Measurements from ENCODE around the gene TACSTD2. TPM values are rescaled to one million over a fixed set of nuclear protein-coding genes. Genes with fewer than 3 reads are reported as not detected.

Gene TACSTD2
- total RNA-seq, 1 donor from 2014 or later: not detected

GRCh38 chr1:58573705-58574591, 3.1 kb downstream of the TACSTD2 start:
- H3K4me3 Mint-ChIP-seq (ENCODE audit: unreplicated experiment): no peak overlapping the region
- TF ChIP-seq CTCF (IDR thresholded peaks at IDR 0.05; ENCODE audit: partially characterized antibody, unreplicated experiment): no peak
- no peaks in the 10 kb centered on the region for H3K4me1 Mint-ChIP-seq (ENCODE audit: low read depth, unreplicated experiment)
- no peaks in the 10 kb centered on the region for H3K9me3 Mint-ChIP-seq (ENCODE audit: unreplicated experiment)
- peaks cover 8% of the 10 kb centered on the region for H3K27me3 Mint-ChIP-seq (ENCODE audit: unreplicated experiment)
- H3K27ac Mint-ChIP-seq (ENCODE audit: unreplicated experiment): no peak overlapping the region
- H3K36me3 Mint-ChIP-seq (ENCODE audit: unreplicated experiment): peaks cover 6% of the 10 kb centered on the region
- no peak for DNase-seq

- H3K4me3 Mint-ChIP-seq (ENCODE audit: unreplicated experiment): no peak overlapping the region
- no peaks in the 10 kb centered on the region for H3K4me1 Mint-ChIP-seq (ENCODE audit: low read depth, unreplicated experiment)
- H3K27ac Mint-ChIP-seq (ENCODE audit: unreplicated experiment): no peak overlapping the region
Observed at GRCh38 chr1:58573138-58573537, 3.9 kb downstream of the TACSTD2 start.

GRCh38 chr1:58572690-58573089, 4.4 kb downstream of the TACSTD2 start:
- H3K36me3 Mint-ChIP-seq (ENCODE audit: unreplicated experiment): peaks cover 6% of the 10 kb centered on the region
- no peak for DNase-seq

More at GRCh38 chr1:58573138-58573537, 3.9 kb downstream of the TACSTD2 start:
- no peak for DNase-seq
- Mint-ChIP-seq H3K27me3 (ENCODE audit: unreplicated experiment) (peaks cover 8% of the 10 kb centered on the region), H3K36me3 (ENCODE audit: unreplicated experiment) (peaks cover 6% of the 10 kb centered on the region), H3K9me3 (ENCODE audit: unreplicated experiment) (no peaks in the 10 kb centered on the region)
- TF ChIP-seq CTCF (IDR thresholded peaks at IDR 0.05; ENCODE audit: partially characterized antibody, unreplicated experiment): no peak

DNA sequence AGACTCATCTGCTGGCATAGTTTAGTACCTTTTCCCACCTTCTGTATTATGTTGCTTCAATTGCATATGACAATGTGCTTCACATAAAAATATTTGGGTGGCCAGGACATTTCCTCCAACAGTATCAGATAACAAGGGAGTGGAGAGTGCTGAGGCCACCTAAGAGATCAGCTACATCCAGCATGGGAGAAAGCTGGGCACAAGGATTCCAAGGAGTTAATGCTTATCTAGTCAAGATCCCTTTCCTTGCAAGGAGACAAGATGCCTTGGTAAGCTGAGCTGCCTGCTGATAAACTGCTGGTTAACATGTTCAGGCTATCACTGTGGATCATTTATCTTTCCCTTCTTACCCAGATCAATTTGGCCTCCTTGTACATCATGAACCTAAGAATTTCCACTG, 5.4 kb downstream of the TACSTD2 start:
- DNase-seq: no peak
- Mint-ChIP-seq H3K36me3 (ENCODE audit: unreplicated experiment) (peaks cover 6% of the 10 kb centered on the region), H3K27me3 (ENCODE audit: unreplicated experiment) (peaks cover 5% of the 10 kb centered on the region), H3K4me3 (ENCODE audit: unreplicated experiment) (no peak overlapping the region), H3K4me1 (ENCODE audit: low read depth, unreplicated experiment) (no peaks in the 10 kb centered on the region), H3K9me3 (ENCODE audit: unreplicated experiment) (no peaks in the 10 kb centered on the region), H3K27ac (ENCODE audit: unreplicated experiment) (no peak overlapping the region)
- no peak for TF ChIP-seq CTCF (IDR thresholded peaks at IDR 0.05; ENCODE audit: partially characterized antibody, unreplicated experiment)

More at GRCh38 chr1:58572690-58573089, 4.4 kb downstream of the TACSTD2 start:
- Mint-ChIP-seq H3K4me3 (ENCODE audit: unreplicated experiment) (no peak overlapping the region), H3K4me1 (ENCODE audit: low read depth, unreplicated experiment) (no peaks in the 10 kb centered on the region), H3K27me3 (ENCODE audit: unreplicated experiment) (peaks cover 8% of the 10 kb centered on the region), H3K27ac (ENCODE audit: unreplicated experiment) (no peak overlapping the region), H3K9me3 (ENCODE audit: unreplicated experiment) (no peaks in the 10 kb centered on the region)
- TF ChIP-seq CTCF (IDR thresholded peaks at IDR 0.05; ENCODE audit: partially characterized antibody, unreplicated experiment): no peak

GRCh38 chr1:58570817-58571216, 6.2 kb downstream of the TACSTD2 start:
- no peaks in the 10 kb centered on the region for H3K4me1 Mint-ChIP-seq (ENCODE audit: low read depth, unreplicated experiment)
- peaks cover 5% of the 10 kb centered on the region for H3K36me3 Mint-ChIP-seq (ENCODE audit: unreplicated experiment)
- H3K27me3 Mint-ChIP-seq (ENCODE audit: unreplicated experiment): peaks cover 4% of the 10 kb centered on the region
- no peak overlapping the region for H3K4me3 Mint-ChIP-seq (ENCODE audit: unreplicated experiment)
- H3K9me3 Mint-ChIP-seq (ENCODE audit: unreplicated experiment): no peaks in the 10 kb centered on the region
- H3K27ac Mint-ChIP-seq (ENCODE audit: unreplicated experiment): no peak overlapping the region
- DNase-seq: no peak
- no peak for TF ChIP-seq CTCF (IDR thresholded peaks at IDR 0.05; ENCODE audit: partially characterized antibody, unreplicated experiment)
